GM12872 (cell line): Measurements from ENCODE around the gene ARHGEF10L.

ENCODE experiments used
- TF ChIP-seq, protein P1 (sequence below): IDR thresholded peaks from 3 replicates; pipeline ENCODE4 v1.5.1; 2011; ENCODE audit warnings: low read depth, mild to moderate bottlenecking, low read length, moderate library complexity; ENCODE audit not compliant: insufficient read depth

The ARHGEF10L gene, protein sequence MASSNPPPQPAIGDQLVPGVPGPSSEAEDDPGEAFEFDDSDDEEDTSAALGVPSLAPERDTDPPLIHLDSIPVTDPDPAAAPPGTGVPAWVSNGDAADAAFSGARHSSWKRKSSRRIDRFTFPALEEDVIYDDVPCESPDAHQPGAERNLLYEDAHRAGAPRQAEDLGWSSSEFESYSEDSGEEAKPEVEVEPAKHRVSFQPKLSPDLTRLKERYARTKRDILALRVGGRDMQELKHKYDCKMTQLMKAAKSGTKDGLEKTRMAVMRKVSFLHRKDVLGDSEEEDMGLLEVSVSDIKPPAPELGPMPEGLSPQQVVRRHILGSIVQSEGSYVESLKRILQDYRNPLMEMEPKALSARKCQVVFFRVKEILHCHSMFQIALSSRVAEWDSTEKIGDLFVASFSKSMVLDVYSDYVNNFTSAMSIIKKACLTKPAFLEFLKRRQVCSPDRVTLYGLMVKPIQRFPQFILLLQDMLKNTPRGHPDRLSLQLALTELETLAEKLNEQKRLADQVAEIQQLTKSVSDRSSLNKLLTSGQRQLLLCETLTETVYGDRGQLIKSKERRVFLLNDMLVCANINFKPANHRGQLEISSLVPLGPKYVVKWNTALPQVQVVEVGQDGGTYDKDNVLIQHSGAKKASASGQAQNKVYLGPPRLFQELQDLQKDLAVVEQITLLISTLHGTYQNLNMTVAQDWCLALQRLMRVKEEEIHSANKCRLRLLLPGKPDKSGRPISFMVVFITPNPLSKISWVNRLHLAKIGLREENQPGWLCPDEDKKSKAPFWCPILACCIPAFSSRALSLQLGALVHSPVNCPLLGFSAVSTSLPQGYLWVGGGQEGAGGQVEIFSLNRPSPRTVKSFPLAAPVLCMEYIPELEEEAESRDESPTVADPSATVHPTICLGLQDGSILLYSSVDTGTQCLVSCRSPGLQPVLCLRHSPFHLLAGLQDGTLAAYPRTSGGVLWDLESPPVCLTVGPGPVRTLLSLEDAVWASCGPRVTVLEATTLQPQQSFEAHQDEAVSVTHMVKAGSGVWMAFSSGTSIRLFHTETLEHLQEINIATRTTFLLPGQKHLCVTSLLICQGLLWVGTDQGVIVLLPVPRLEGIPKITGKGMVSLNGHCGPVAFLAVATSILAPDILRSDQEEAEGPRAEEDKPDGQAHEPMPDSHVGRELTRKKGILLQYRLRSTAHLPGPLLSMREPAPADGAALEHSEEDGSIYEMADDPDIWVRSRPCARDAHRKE (N-terminal part only)

DNA sequence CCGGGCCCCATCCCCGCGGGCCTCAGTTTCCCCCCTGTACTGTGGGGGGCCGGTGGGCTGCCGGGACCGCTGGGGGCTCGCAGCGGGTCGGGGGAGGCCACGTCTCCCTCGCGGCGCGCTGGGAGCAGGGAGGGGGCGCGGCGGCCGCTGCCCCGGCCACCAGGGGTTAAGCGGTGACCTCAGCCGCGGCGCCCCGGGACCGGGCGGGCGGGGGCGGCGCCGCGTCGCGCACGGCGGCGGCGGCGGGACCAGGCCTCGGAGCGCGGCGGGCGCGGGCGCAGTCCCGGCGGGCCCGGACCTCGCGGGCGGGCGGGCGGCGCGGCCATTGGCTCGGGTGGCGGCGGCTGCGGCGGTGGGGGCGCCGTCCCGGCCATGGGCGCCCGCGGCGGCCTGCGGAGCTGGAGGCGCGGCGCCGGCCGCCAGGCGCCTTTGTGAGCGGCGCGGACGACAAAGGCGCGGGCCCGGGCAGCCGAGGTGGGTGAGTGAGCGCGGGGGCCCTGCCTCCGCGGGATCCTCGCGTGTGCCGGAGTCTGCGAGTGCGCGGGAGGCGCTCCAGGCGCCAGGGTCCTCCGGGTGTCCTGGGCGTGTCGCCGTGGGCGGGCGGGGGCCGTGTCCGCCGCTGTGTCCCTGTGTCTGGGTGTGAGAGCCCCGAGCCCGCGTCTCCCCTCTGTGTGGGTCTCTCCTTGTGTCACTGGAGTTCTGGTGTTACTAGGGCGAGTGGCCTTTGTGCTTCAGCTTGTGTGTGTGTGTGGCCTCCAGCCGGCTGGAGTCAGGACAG lies at the start of gene ARHGEF10L:
ARHGEF10L (plus strand) TSS at position 222 of the 778 bp plus-strand sequence. CDS start 40,898 bp downstream, outside the sequence.
- TF ChIP-seq, protein P1, sequence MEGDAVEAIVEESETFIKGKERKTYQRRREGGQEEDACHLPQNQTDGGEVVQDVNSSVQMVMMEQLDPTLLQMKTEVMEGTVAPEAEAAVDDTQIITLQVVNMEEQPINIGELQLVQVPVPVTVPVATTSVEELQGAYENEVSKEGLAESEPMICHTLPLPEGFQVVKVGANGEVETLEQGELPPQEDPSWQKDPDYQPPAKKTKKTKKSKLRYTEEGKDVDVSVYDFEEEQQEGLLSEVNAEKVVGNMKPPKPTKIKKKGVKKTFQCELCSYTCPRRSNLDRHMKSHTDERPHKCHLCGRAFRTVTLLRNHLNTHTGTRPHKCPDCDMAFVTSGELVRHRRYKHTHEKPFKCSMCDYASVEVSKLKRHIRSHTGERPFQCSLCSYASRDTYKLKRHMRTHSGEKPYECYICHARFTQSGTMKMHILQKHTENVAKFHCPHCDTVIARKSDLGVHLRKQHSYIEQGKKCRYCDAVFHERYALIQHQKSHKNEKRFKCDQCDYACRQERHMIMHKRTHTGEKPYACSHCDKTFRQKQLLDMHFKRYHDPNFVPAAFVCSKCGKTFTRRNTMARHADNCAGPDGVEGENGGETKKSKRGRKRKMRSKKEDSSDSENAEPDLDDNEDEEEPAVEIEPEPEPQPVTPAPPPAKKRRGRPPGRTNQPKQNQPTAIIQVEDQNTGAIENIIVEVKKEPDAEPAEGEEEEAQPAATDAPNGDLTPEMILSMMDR = no peak

DNA sequence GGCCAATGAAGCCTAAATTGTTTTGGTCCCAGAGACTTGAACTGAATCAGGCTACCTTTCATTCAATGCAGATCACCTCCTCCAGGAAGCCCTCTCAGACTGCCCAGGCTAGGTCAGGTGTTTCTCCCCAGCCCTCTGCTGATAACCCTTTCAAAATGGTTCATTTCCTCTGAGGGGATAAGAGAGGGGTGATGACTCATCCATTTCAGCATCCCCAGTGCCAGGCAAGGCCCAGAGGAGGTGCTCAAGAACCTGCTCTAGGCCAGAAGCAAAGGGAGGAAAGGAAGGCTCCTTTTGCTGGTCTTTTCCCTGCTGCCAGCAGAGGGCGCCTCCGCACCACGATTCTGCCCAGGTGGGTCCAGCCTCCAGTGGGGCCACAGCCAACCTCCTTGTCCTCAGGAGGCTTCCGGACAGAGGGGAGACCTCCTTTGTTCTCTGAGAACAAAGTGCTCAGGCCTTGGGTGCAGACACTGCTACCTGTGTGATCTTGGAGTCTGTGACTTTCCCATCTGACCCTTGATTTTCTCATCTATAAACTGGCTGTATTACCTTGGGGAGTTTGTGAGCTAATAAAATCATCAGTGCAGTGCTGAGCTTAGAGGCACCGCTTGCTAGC lies 45.3 kb upstream of the ARHGEF10L start:
- TF ChIP-seq, protein P1 = peak; percentile 97

DNA sequence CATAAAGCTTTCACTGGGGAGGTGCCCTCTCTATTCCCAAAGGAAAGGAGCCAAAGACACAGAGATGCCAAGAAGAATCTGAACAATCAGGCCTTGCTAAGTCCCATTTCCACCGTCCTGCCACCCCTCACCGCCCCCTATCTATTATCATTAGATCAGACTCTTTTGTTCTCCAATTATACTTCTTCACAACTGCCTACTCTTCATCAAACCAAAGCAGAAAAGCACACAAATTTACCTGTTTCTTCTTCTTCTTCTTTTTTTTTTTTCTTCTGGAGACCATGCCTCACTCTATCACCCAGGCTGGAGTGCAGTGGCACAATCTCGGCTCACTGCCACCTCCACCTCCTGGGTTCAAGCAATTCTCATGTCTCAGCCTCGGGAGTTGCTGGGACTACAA lies 43.1 kb upstream of the ARHGEF10L start:
- TF ChIP-seq, protein P1 = no peak

DNA sequence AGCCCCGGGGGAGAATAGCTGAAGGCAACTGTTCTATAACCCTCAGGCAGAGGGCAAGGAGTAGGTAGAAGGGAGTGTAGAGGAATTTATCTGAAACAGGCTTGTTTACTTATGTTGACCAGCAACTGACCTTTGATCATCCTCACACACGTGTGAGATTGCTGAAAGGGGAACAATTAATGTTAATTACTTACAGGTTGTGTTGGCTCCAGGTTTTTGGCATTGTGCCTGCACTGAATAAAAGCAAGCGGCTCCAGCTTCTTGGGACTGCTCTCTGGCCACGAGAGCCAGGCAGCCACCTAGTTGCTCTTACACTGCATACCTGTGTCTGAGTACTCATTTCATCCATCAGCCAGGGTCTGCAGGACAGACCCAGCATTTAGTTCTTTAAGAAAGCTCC lies 41.3 kb upstream of the ARHGEF10L start:
- TF ChIP-seq, protein P1 = no peak

DNA sequence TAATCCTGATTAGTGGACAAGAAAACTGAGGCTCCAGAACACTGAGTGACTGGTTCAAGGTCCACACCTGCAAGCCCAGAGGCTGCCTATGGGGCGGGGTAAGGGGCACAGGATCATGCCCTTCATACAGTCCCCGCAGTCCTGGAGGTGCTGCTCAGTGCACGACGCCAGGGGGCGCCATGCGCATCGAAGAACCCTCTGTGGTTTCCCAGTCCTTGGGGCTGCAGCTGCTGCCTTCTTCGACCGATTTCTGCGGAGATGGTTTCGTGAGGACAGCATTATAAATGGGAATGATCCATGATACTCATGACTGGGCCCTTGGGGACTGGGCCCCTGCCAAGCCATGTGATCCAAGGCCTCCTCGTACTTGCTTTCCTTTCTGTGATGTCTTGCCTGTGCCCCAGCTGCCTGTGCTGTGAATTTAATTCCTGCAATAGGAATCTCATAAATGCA lies 37.1 kb upstream of the ARHGEF10L start:
- TF ChIP-seq, protein P1 = peak; percentile 95

DNA sequence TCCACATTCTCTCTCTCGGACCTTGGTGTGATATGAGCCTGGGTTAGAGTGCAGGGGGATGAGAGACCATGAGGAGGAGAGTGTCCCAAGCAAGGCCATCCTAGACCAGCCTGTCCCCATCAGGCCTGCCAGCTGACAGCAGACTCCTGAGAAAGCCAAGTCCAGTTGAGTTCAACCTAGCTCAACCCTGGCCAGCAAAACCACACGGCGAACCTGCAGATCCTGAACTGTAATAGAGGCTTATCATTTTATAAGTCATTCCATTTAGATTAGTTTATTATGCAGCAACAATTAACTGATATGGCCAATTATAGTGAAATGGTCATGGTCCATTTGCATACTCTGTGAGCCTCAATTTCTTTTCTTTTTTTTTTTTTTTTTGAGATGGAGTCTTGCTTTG lies 36.4 kb upstream of the ARHGEF10L start:
- TF ChIP-seq, protein P1 = no peak
